H1 (cell line): Measurements from ENCODE around the gene SYNGR3.

ENCODE experiments used
- CTCF ChIP-seq, 3 experiments: IDR thresholded peaks; 1 replicate in 2 of 3; 2 replicates in 1 of 3; pipeline versions ENCODE4 v1.5.1 to v1.6.1; 2011; ENCODE audit warnings: low read length in 3 of 3, mild to moderate bottlenecking in 3 of 3, inconsistent platforms in 2 of 3, low read depth in 1 of 3, moderate library complexity in 1 of 3; ENCODE audit not compliant: insufficient read depth in 1 of 3; ENCODE audit errors: control extremely low read depth in 1 of 3
- E2F6 ChIP-seq: IDR thresholded peaks from 2 replicates; pipeline ENCODE4 v1.6.1; 2012; ENCODE audit warnings: inconsistent platforms
- KDM1A ChIP-seq: fragments of 200-600, 300-600 bp; sonication (generic); IDR thresholded peaks from 2 replicates; pipeline ENCODE4 v1.7.1; 2016; ENCODE audit warnings: mild to moderate bottlenecking, low read length, borderline replicate concordance
- POLR2A ChIP-seq, 2 experiments: IDR thresholded peaks; 1 replicate in 1 of 2; 2 replicates in 1 of 2; pipeline ENCODE4 v1.6.1; 2011; ENCODE audit warnings: low read depth in 2 of 2, low read length in 2 of 2, mild to moderate bottlenecking in 2 of 2; ENCODE audit errors: control extremely low read depth in 1 of 2
- RAD21 ChIP-seq, 2 experiments: IDR thresholded peaks in 1 of 2; conservative IDR thresholded peaks in 1 of 2; 2 replicates each; pipeline ENCODE4 v1.6.1; 2011; ENCODE audit warnings: low read depth in 2 of 2, low read length in 2 of 2, improper control_type of control experiment in 1 of 2, inconsistent platforms in 1 of 2, mild to moderate bottlenecking in 1 of 2, moderate library complexity in 1 of 2
- SIN3A ChIP-seq, 2 experiments: IDR thresholded peaks in 1 of 2; conservative IDR thresholded peaks in 1 of 2; 2 replicates each; pipeline ENCODE4 v1.6.1; 2011 to 2012; ENCODE audit warnings: low read length in 2 of 2, improper control_type of control experiment in 1 of 2, low read depth in 1 of 2, mild to moderate bottlenecking in 1 of 2
- SP1 ChIP-seq: IDR thresholded peaks from 2 replicates; pipeline ENCODE4 v1.6.1; 2011; ENCODE audit warnings: low read depth, low read length
- TCF12 ChIP-seq: IDR thresholded peaks from 2 replicates; pipeline ENCODE4 v1.6.1; 2011; ENCODE audit warnings: low read depth, mild to moderate bottlenecking, low read length

GRCh38 chr16:1991948-1992703, 2.4 kb downstream of the SYNGR3 start:
- TF ChIP-seq RAD21 (IDR thresholded peaks at IDR 0.05 in 1 of 2, conservative IDR thresholded peaks at IDR 0.05 in 1 of 2; ENCODE audit: low read depth in 2 of 2, low read length in 2 of 2) (no peak), CTCF (IDR thresholded peaks at IDR 0.05; ENCODE audit: control extremely low read depth in 1 of 3, insufficient read depth in 1 of 3, low read depth in 1 of 3, low read length in 3 of 3) (no peak), KDM1A (no peak), POLR2A (IDR thresholded peaks at IDR 0.05; ENCODE audit: control extremely low read depth in 1 of 2, low read depth in 2 of 2, low read length in 2 of 2) (peak in 1 of 2 experiments; percentile 88; a peak in 2 of 3 replicates), TCF12 (no peak), SIN3A (conservative IDR thresholded peaks at IDR 0.05 in 1 of 2, IDR thresholded peaks at IDR 0.05 in 1 of 2; ENCODE audit: low read depth in 1 of 2, low read length in 2 of 2) (no peak), E2F6 (peak; percentile 94), SP1 (peak; percentile 56)
